Aorta (tissue), 5 donors: Measurements from ENCODE around the gene TMEM120A. TPM values are rescaled to one million over a fixed set of nuclear protein-coding genes. Genes with fewer than 3 reads are reported as not detected.

Source experiments
- ATAC-seq: fragments of 200-7000 bp; cut with Tn5 transposase; one replicate; pipeline ENCODE4 v1.9.1; 2022; ENCODE audit warnings: moderate library complexity; ENCODE audit not compliant: low FRiP score
- DNase-seq, 2 donors: peaks; one replicate each; pipeline ENCODE4 v3.0.0-alpha.2; 2020
- H3K27ac ChIP-seq, 2 donors: one replicate each; pipeline ENCODE4 v1.5.1; 2013; ENCODE audit warnings: low read length in 2 of 2, mild to moderate bottlenecking in 2 of 2, moderate library complexity in 2 of 2, control low read depth in 1 of 2, inconsistent platforms in 1 of 2, low read depth in 1 of 2
- H3K27me3 ChIP-seq, 2 donors: one replicate each; pipeline ENCODE4 v1.6.1; 2013; ENCODE audit warnings: control low read depth in 1 of 2, low read length in 1 of 2, mild to moderate bottlenecking in 1 of 2, moderate library complexity in 1 of 2; ENCODE audit not compliant: insufficient read depth in 2 of 2, control insufficient read depth in 1 of 2
- H3K36me3 ChIP-seq, 2 donors: one replicate each; pipeline ENCODE4 v1.6.1; 2013; ENCODE audit warnings: control low read depth in 1 of 2, low read length in 1 of 2, mild to moderate bottlenecking in 1 of 2; ENCODE audit not compliant: insufficient read depth in 2 of 2, control insufficient read depth in 1 of 2
- H3K4me1 ChIP-seq, 2 donors: one replicate each; pipeline ENCODE4 v1.6.1; 2013; ENCODE audit warnings: low read length in 2 of 2, control low read depth in 1 of 2, mild to moderate bottlenecking in 1 of 2, moderate library complexity in 1 of 2; ENCODE audit not compliant: insufficient read depth in 2 of 2, control insufficient read depth in 1 of 2
- H3K4me3 ChIP-seq, 2 donors: one replicate each; pipeline ENCODE4 v1.5.1; 2013; ENCODE audit warnings: low read length in 2 of 2, control low read depth in 1 of 2, mild to moderate bottlenecking in 1 of 2
- H3K9me3 ChIP-seq: one replicate; pipeline ENCODE4 v1.6.1; 2013; ENCODE audit warnings: mild to moderate bottlenecking, low read length; ENCODE audit not compliant: control insufficient read depth
- WGBS, 2 donors: extraction: QIAGEN DNeasy Blood & Tissue Kit; methylation state at CpG; one replicate each; pipeline ENCODE4 v1.1.7; 2013; 5-methylcytosine and 5-hydroxymethylcytosine counted together
- intact Hi-C, 2 donors: fragments of 100-400 bp; cut with DNase I; formaldehyde crosslinking; loops; one replicate each; pipeline versions ENCODE4 v1.14.2 to v1.15.0; 2022
- polyA plus RNA-seq, 2 donors: library from polyadenylated mRNA; stranded (reverse); fragments of 200-250 nt; gene quantifications; one replicate each; pipeline ENCODE4 v1.2.3, GENCODE V29; 2013
- total RNA-seq, 2 donors: library from RNA; stranded (reverse); fragmentation: NEBNext Ultra II Directional; extraction: Animal tissue kit (Norgen Biotek cat#: 25700); gene quantifications; one replicate each; pipeline ENCODE4 v1.2.1, GENCODE V29; 2021
- donor health status: healthy with polysubstance abuse.
- donor health status: Bipolar disorder and iron deficiency.
- donor health status: DM: no; HTN: no; CAD: no.
- donor health status: DM: no; HTN: no; CAD: no.
- donor health status: DM: yes; HTN: yes; CAD: no.

The TMEM120A gene
- total and polyA plus RNA-seq, 4 donors, result 53.8 to 144 (median 79.5) TPM

GRCh38 chr7:75958802-75959543 is 35.4 kb downstream of the TMEM120A start:
- no peak overlapping the region for H3K27ac ChIP-seq
- H3K4me1 ChIP-seq, result peaks cover 0 to 2% of the 10 kb centered on the region in 2 donors
- no peaks in the 10 kb centered on the region for H3K9me3 ChIP-seq
- peaks cover 0 to 4% of the 10 kb centered on the region in 2 donors for H3K36me3 ChIP-seq
- no peak for ATAC-seq
- 88 to 89% methylated on average over 9 of the region's 9 CpGs for WGBS, 2 donors
- H3K4me3 ChIP-seq, result no peak overlapping the region
- DNase-seq, result no peak
- intact Hi-C loops, result no loop called here
- no peaks in the 10 kb centered on the region for H3K27me3 ChIP-seq

GRCh38 chr7:75957021-75957736 is 37.2 kb downstream of the TMEM120A start:
- H3K27me3 ChIP-seq, result no peaks in the 10 kb centered on the region
- H3K4me1 ChIP-seq, result peaks cover 0 to under 1% of the 10 kb centered on the region in 2 donors
- no peaks in the 10 kb centered on the region for H3K9me3 ChIP-seq
- ATAC-seq (peak; percentile 9), DNase-seq (no peak)
- 86 to 87% methylated on average over 16 of the region's 16 CpGs for WGBS, 2 donors
- intact Hi-C loops, result no loop called here
- H3K27ac ChIP-seq, result no peak overlapping the region
- H3K36me3 ChIP-seq, result peaks cover 0 to 4% of the 10 kb centered on the region in 2 donors
- H3K4me3 ChIP-seq, result no peak overlapping the region

GRCh38 chr7:75955331-75955955 is 39.0 kb downstream of the TMEM120A start:
- H3K9me3 ChIP-seq, result no peaks in the 10 kb centered on the region
- no peak overlapping the region for H3K27ac ChIP-seq
- no peak overlapping the region for H3K4me3 ChIP-seq
- H3K27me3 ChIP-seq, result no peaks in the 10 kb centered on the region
- no peaks in the 10 kb centered on the region for H3K4me1 ChIP-seq
- ATAC-seq (no peak), DNase-seq (no peak)
- intact Hi-C loops, result no loop called here
- 51 to 68% methylated on average over 12 of the region's 12 CpGs for WGBS, 2 donors
- H3K36me3 ChIP-seq, result peaks cover 0 to 3% of the 10 kb centered on the region in 2 donors

- Histone ChIP-seq H3K4me1 (no peaks in the 10 kb centered on the region), H3K9me3 (no peaks in the 10 kb centered on the region), H3K36me3 (peaks cover 0 to 2% of the 10 kb centered on the region in 2 donors), H3K27ac (no peak overlapping the region), H3K4me3 (no peak overlapping the region), H3K27me3 (no peaks in the 10 kb centered on the region)
- no peak for DNase-seq
- 87 to 91% methylated on average over 11 of the region's 11 CpGs for WGBS, 2 donors
- intact Hi-C loops, result no loop called here
- no peak for ATAC-seq
Observed at GRCh38 chr7:75953931-75954330, 40.5 kb downstream of the TMEM120A start.

GRCh38 chr7:75953431-75953830 is 41.0 kb downstream of the TMEM120A start:
- WGBS, 2 donors, result 96% methylated on average over 7 of the region's 7 CpGs
- H3K27ac ChIP-seq, result no peak overlapping the region
- no peaks in the 10 kb centered on the region for H3K27me3 ChIP-seq
- no peak for ATAC-seq
- H3K4me1 ChIP-seq, result no peaks in the 10 kb centered on the region
- no peak overlapping the region for H3K4me3 ChIP-seq
- intact Hi-C loops, result no loop called here
- no peak for DNase-seq
- H3K36me3 ChIP-seq, result peaks cover 0 to 2% of the 10 kb centered on the region in 2 donors
- no peaks in the 10 kb centered on the region for H3K9me3 ChIP-seq

- no peak overlapping the region for H3K27ac ChIP-seq
- H3K36me3 ChIP-seq, result peaks cover 0 to 2% of the 10 kb centered on the region in 2 donors
- no peaks in the 10 kb centered on the region for H3K4me1 ChIP-seq
- no peaks in the 10 kb centered on the region for H3K9me3 ChIP-seq
- DNase-seq (no peak), ATAC-seq (peak; percentile 40)
- WGBS, 2 donors, result 79 to 82% methylated on average over 5 of the region's 5 CpGs
- intact Hi-C loops, result no loop called here
- H3K4me3 ChIP-seq, result no peak overlapping the region
- no peaks in the 10 kb centered on the region for H3K27me3 ChIP-seq
Observed at GRCh38 chr7:75951506-75951905, 42.9 kb downstream of the TMEM120A start.

- H3K36me3 ChIP-seq, result no peaks in the 10 kb centered on the region
- ATAC-seq (no peak), DNase-seq (no peak)
- 59 to 66% methylated on average over 15 of the region's 15 CpGs for WGBS, 2 donors
- H3K27me3 ChIP-seq, result no peaks in the 10 kb centered on the region
- intact Hi-C loops, result no loop called here
- no peaks in the 10 kb centered on the region for H3K9me3 ChIP-seq
- no peaks in the 10 kb centered on the region for H3K4me1 ChIP-seq
- H3K4me3 ChIP-seq, result no peak overlapping the region
- no peak overlapping the region for H3K27ac ChIP-seq
Observed at GRCh38 chr7:75950111-75950681, 44.2 kb downstream of the TMEM120A start.

GRCh38 chr7:75948179-75948578 is 46.2 kb downstream of the TMEM120A start:
- ATAC-seq, result no peak

More at GRCh38 chr7:75948179-75948578, 46.2 kb downstream of the TMEM120A start:
- Histone ChIP-seq H3K4me1 (no peaks in the 10 kb centered on the region), H3K9me3 (no peaks in the 10 kb centered on the region), H3K4me3 (no peak overlapping the region), H3K27me3 (no peaks in the 10 kb centered on the region), H3K36me3 (no peaks in the 10 kb centered on the region), H3K27ac (no peak overlapping the region)
- intact Hi-C loops, result no loop called here
- 48 to 53% methylated on average over 9 of the region's 9 CpGs for WGBS, 2 donors
- DNase-seq, result no peak
